GM18951 (cell line): ENCODE data around the gene KIAA1217.

ENCODE experiments used
- POLR2A ChIP-seq: IDR thresholded peaks from 4 replicates; pipeline ENCODE4 v1.6.1; 2011; ENCODE audit warnings: mild to moderate bottlenecking; ENCODE audit not compliant: insufficient read length, insufficient read depth; ENCODE audit errors: extremely low read depth
- in situ Hi-C: fragments of 300-500 bp; cut with MboI; formaldehyde crosslinking; loops from one replicate; pipeline ENCODE4 v1.12.0; 2022; ENCODE audit warnings: low sequenced_read_pairs, mixed read lengths, inconsistent platforms; ENCODE audit not compliant: unreplicated experiment

The KIAA1217 gene

DNA sequence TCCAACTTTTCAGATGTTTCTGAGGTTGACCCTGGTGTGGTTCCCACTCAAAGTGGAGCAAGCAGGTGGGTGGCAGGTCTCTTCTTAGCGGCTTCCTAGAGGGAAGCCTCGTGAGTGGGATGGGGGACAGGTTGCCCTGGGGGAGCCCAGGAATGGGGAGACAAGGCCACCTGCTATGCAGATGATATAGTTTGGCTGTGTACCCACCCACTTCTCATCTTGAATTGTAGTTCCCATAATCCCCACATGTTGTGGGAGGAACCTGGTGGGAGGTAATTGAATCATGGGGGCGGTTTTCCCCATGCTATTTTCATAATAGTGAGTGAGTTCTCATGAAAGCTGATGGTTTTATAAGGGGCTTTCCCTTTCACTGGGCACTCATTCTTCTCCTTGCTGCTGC, 68.3 kb downstream of the KIAA1217 start:
- in situ Hi-C loops = no loop called here
- no peak for TF ChIP-seq POLR2A

DNA sequence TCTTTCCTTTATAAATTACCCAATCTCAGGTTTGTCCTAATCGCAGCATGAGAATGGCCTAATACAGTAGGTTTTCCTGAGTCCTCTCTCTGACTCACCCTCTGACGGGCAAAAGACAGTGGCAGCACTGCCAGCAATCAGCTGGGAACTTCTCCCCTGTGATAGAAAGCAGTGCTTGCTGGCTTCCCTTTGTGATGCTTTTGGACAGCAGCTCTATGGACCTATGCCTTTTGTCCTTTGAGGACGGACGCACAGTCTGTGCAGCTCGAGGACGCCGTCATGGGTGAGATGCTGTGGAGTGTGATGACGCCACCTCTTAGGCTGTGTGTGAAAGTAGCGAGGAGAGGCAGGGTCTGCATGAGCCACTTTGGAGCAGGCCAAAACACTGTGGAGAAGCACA, 68.8 kb downstream of the KIAA1217 start:
- in situ Hi-C loops = no loop called here
- no peak for TF ChIP-seq POLR2A

DNA sequence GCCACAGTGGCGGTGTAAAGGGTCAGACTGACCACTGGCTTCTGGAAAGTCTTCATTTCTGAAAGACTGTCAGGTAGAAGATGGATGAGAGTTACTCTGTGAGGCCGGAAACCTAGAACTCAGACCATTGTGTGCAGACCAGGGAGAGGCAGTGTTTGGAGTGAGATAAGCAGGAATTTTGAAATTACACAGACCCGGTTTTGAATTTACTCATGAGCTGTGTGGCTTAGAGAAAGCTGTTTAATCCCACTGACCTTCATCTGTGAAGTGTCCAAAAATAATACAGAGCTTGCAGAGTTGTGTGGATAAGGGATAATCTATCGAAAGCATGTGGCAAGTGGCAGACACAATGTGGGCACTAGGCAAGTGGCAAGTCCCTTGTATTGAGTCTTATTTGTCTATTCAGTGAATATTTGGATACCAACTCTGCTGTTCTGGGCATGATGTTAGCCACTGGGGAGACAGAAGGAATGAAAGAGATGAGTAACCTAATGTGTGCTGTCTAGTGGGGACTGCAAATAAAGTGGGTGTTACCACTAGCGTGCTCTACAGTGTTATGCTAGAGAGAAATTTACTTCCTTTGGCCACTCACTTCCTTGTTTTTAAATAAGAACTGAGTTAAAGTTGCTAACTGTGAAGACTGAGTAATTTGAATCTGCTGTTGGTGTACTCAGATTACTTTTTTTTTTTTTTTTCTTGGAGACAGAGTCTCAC, 69.4 kb downstream of the KIAA1217 start:
- in situ Hi-C loops = no loop called here
- no peak for TF ChIP-seq POLR2A

DNA sequence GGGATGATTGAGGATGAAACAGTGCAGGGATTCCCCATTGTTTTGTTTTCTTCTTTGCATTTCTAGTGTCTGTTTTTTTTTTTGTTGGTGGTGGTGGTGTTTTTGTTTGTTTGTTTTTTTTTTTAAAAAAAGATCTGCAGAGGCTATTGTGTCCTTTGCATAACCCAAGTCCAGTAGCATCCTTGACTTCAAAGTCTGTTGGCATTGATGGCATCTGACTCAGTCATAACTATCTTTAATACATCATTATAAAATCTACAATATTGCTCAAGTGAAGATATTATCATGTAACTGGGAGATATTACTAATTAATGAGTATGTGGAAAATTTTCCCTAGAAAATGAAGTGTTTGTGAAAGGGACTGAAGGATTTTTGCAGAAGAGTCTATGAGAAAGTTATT, 70.2 kb downstream of the KIAA1217 start:
- no peak for TF ChIP-seq POLR2A
- in situ Hi-C loops = no loop called here

DNA sequence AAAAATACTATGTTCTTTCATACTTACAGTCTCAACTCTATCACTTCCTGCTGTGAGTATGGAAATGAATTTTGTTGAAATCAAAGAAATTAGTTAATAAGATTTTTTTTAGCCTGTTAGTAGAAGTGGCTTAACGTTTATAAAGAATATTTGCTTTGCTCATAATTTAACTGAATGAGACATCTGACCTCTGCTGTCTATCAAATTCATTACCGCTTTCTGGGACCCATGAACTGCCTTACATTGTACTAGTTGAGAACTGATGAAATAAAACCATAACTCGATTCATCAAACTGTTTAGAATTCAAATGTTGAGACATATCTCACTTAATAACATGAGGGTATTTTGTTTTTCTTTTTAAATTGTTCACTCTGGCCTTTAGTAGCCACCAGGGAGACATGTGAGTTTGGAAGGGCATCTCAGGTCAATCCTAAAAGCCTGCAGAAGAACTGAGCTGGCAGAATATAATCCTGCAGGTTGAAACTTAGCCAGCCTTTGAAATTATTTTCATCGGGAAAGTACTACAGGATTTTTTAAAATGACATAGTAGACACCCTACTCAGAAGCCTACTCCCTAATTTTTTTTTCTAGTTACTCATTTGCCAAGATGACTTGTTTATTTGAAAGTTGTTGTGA, 78.7 kb downstream of the KIAA1217 start:
- in situ Hi-C loops = no loop called here
- TF ChIP-seq POLR2A = no peak

DNA sequence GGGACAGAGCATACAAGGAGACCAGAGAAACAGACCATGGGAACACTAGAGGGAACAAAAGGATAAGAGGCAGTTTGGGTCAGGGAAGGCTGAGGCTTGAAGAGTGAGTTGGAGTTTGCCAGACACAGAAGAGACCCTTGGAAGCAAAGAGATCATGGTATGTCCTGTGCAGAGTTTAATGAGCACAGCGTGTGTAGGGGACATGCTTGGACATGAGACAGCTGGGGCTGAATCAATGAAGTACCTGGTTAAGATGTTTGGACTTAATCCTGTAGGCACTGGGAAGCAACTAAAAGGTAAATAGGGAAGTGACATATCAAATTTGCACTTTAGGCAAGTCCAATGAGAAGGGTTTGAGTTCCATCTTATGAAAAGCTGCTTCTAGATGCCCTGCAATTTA, 79.6 kb downstream of the KIAA1217 start:
- in situ Hi-C loops = no loop called here
- no peak for TF ChIP-seq POLR2A

DNA sequence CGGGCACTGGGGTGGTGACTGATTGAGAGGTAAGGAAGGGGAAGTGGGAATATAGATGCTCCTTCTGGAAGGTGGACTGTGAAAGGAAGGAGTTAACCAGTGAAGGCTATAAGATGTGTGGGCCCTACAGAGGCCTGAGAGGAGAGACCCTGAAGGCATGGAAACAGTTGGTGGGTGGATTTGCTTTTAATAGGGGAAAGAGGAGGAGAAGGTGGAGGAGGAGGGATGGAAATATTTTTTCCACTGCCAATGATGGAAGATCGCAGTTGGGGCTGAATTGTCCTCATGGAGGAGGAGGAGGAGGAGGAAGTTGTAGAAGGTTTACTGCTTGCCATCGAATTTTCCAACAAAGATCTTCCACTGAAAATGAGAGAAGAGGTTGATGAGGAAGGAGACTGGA, 80.3 kb downstream of the KIAA1217 start:
- no peak for TF ChIP-seq POLR2A
- in situ Hi-C loops = no loop called here

DNA sequence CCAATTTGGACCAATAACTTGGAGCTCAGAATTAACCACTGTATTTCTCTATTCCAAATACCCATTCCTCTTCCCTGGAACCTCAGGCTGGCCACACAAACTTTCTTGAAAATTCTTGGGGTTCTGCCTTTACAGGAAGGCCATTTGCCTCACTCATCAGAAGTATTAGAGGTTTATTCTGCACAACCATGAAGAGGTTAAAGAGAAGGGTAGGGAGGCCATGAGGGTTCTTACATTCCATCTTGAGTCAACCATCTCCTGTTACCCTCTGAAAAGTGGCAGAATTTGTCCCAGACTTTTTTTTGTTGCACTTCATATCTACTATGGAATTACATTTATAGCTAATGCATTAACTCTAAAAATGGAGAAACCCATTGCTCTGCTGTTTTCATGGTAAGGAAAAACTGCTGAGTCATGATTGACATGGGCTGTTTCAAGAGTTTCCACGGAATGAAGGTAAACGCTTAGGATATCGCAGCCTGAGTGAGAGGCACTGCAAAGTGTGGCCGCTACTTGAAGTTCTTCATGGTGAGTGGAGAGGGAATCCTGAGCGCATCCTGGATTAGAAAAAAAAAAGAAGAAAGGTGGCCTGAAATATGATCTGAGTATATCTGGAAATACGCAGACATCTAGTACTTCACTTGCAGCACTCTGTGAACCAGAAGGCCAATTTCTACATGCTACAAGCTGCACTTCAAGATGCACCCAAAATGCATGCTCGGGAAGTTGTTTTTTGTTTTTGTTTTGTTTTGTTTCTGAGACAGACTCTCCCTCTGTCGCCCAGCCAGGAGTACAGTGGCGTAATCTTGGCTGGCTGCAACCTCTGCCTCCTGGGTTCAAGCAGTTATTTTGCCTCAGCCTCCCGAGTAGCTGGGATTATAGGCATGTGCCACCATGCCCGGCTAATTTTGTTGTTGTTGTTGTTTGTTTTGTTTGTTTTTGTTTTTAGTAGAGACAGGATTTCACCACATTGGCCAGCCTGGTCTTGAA, 83.7 kb downstream of the KIAA1217 start:
- TF ChIP-seq POLR2A = no peak

DNA sequence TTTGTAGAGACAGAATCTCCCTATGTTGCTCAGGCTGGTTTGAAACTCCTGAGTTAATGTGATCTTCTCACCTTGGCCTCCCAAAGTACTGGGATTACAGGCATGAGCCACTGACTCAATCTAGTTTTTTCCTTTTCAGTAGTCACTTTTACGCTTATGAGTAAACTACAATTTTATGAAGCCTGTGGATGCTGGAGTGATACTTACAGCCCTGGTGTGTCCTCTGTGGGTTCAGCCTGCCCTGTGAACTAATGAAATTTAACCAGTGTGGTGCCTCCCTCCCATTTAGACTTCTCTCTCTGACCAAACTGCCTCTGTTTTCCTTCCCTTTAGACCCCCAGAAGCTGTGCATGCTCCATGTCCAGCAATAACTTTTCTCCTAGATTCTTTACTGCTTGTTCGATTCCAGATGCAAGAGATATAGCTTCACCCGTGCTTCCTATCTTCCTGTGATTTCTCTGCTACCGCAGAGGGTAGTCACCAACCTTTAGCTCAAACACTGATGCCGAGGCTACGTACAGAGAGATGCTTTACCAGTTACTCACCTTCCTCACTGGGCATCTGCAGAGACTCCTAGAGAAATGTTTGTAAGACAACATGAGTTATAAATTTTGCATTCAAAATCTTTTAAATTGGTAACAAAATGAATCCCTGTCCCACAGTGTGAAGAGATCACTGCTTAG, 90.8 kb downstream of the KIAA1217 start:
- in situ Hi-C loops = no loop called here
- TF ChIP-seq POLR2A = no peak

More for the DNA sequence above, 83.7 kb downstream of the KIAA1217 start:
- in situ Hi-C loops = no loop called here

DNA sequence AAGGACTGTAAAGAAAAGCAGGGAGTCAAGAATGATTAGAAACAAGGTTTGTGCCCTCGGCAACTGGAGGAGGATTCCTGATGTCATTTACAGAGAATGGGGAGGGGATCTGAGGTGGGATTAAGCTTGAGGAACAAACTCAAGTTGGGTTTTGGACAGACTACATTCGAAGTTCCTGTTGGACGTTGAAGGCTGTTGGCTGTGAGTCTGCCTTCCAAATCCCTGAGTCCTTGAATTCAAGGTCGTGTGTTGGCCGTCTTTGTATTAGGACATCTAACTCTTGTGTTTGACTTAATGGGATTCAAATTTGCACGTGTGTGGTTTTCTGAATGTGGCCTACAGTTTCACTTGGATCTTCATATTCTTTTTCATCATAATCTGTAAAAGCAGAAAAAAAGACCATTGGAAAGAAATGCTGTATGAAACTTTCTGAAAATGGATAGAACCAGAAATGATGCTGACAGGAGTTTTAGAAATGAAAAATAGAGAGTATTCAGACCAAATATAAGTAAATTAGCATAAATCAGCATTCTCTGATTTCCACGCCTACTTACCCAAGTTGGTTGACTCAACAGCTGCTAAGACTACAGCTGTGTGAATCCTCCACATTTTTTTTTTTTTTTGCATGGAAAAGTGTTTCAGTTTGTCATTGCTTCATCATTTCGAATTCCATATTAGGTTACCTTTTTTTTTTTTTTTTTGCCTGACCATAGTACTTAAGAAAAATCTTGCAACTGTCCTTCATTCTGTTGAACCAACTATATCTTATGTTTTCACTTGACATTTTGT, 94.8 kb downstream of the KIAA1217 start:
- TF ChIP-seq POLR2A = no peak
- in situ Hi-C loops = no loop called here

DNA sequence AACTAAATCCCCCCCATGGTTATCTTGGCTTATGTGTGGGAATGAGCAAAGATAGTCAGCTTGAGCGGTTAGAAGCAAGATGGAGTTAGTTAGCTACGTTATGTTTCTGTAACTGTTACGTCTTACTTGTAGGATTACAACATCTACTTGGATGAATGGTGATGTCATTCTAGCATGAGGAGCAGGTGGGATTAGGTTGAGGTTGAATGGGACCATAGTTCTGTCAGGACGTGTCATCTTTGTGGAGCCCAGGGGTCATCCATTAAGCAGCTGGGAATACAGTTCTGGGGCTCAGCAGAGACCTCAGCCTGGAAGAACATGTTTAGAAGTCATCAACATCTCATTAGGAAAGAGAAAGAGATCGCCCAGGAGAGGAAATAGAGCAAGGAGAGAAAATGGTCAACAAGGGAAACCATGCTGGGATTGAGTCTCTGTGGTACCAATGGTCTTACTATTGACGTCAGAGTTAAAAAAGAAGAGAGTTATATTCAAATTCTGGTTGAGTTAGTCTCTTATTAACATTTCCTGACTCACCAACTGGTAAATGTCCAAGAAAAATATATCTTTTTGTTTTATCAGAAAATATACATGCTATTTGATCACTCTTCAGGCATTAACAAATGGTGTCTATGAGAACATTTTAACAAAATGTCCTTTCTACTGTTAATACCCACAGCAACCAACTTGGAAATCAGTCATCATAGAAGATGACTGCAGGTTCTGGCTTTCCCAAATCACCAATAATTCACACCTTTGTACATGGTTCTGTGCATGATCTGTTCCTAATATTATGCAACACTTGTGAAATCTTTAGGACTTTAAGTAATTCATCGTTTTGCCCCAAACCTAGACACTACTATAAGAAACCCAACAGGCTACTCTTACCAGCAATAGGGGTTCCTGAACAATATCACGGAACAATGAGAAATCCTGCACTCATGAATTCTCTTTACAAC, 96.9 kb downstream of the KIAA1217 start:
- no peak for TF ChIP-seq POLR2A
- in situ Hi-C loops = no loop called here
